Tibial artery (tissue), 4 donors: ENCODE measurements around the gene CNIH2.

Experiments used
- DNase-seq, 2 donors: peaks; one replicate each; pipeline ENCODE4 v3.0.0-alpha.2; 2019
- H3K27ac ChIP-seq, 2 donors: fragments of 200-600 bp; sonication (generic) in 1 of 2; 1 replicate in 1 of 2; 2 replicates in 1 of 2; pipeline ENCODE4 v1.5.1; 2018 to 2019; ENCODE audit warnings: mild to moderate bottlenecking in 1 of 2
- H3K27me3 ChIP-seq, 2 donors: fragments of 200-600 bp; sonication (generic) in 1 of 2; one replicate each; pipeline versions ENCODE4 v1.5.1 to v1.6.0; 2016 to 2019
- H3K36me3 ChIP-seq, 3 donors: fragments of 200-600 bp; sonication (generic) in 2 of 3; one replicate each; pipeline ENCODE4 v1.5.1; 2016 to 2019; ENCODE audit warnings: mild to moderate bottlenecking in 2 of 3
- H3K4me1 ChIP-seq, 4 donors: fragments of 200-600 bp; sonication (generic) in 2 of 4; 1 replicate in 3 of 4; 2 replicates in 1 of 4; pipeline ENCODE4 v1.5.1; 2016 to 2019
- H3K4me3 ChIP-seq, 2 donors: fragments of 200-600 bp; sonication (generic) in 1 of 2; 1 replicate in 1 of 2; 2 replicates in 1 of 2; pipeline ENCODE4 v1.5.1; 2018 to 2019; ENCODE audit warnings: mild to moderate bottlenecking in 2 of 2
- H3K9me3 ChIP-seq, 3 donors: fragments of 200-600 bp; sonication (generic) in 1 of 3; one replicate each; pipeline ENCODE4 v1.5.1; 2016 to 2019
- CTCF ChIP-seq, 2 experiments: fragments of 200-600 bp in 1 of 2; fragments of 450-650 bp in 1 of 2; IDR thresholded peaks; one replicate each; pipeline ENCODE4 v1.5.1; 2017 to 2019; ENCODE audit warnings: antibody characterized with exemption in 2 of 2, mild to moderate bottlenecking in 1 of 2, moderate library complexity in 1 of 2
- intact Hi-C: fragments of 100-400 bp; cut with DNase I; formaldehyde crosslinking; loops from one replicate; pipeline ENCODE4 v1.15.0; 2023; ENCODE audit warnings: low total_unique reads

The CNIH2 gene

GRCh38 chr11:66287211-66287888 is 9.4 kb downstream of the CNIH2 start:
- Histone ChIP-seq H3K4me1 (peaks cover 3 to 44% (median 36%) of the 10 kb centered on the region in 4 donors), H3K4me3 (peak overlapping the region in 1 of 2 donors; percentile 83), H3K27ac (no peak overlapping the region), H3K27me3 (peaks cover 0 to 6% of the 10 kb centered on the region in 2 donors), H3K36me3 (peaks cover 0 to 17% (median 4%) of the 10 kb centered on the region in 3 donors), H3K9me3 (no peaks in the 10 kb centered on the region)
- no peak for TF ChIP-seq CTCF (IDR thresholded peaks at IDR 0.05)
- no peak for DNase-seq
- intact Hi-C loops = no loop called here

- Histone ChIP-seq H3K4me3 (peak overlapping the region; percentile 83 to 91), H3K27me3 (peaks cover 0 to 13% of the 10 kb centered on the region in 2 donors), H3K4me1 (peaks cover 0 to 38% (median 30%) of the 10 kb centered on the region in 4 donors), H3K27ac (peak overlapping the region; percentile 94 to 96), H3K36me3 (peaks cover 0 to 17% (median 4%) of the 10 kb centered on the region in 3 donors), H3K9me3 (no peaks in the 10 kb centered on the region)
- TF ChIP-seq CTCF (IDR thresholded peaks at IDR 0.05) = no peak
- intact Hi-C loops = no loop called here
- no peak for DNase-seq
Observed at GRCh38 chr11:66287889-66288670, 10.1 kb downstream of the CNIH2 start.

DNA sequence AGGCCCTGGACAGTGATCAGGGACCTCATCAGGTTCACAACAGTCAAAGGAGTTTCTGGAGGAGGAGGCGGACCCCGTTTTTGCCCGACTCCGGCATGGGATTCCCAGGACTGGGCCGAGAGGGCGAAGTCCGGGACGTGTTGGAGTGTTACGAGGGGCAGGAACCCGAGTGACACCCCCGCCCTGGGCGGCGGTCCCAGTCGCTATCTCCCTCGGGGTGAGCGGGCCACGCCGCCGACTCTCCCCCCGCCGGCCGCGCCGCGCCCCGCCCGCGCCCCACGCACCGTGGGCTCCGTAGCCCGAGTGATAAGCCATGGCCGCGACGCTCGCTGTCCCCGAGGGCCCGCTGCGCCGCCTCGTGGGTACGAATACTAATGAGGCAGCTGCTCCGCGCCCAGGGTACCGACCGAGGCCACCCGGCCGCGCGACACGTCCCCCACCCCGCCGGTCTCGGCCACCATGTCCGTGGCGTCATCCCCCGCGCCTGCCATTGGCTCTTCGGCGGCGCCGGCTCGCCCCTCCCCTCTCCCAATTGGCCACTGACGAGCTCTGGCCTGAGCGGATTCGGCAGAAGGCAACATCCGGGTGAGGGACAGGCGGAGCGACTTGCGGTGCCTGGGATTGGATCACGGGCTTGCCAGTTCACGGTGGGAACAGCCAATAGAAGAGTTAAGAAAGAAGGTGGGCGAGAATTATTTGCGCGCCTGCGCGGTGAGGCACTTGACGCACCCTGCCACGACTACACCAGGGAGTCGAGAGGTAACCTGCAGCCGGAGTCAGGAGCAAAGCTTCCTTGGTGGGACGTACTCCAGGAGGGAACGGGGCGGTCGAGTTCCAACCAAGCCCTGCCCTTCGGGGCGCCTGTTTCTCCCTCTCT is 10.9 kb downstream of the CNIH2 start, which contains the start of gene YIF1A:
Gene YIF1A, minus strand, starts transcription at position 473 of the 877 bp plus-strand sequence. Its CDS starts 158 bp downstream, at position 315.
- TF ChIP-seq CTCF (IDR thresholded peaks at IDR 0.05) = no peak
- Histone ChIP-seq H3K27me3 (peaks cover 0 to 22% of the 10 kb centered on the region in 2 donors), H3K27ac (peak within 1 kb of the TSS; percentile 94 to 96), H3K4me1 (peaks cover 0 to 36% (median 30%) of the 10 kb centered on the region in 4 donors), H3K36me3 (peaks cover 0 to 17% (median 0%) of the 10 kb centered on the region in 3 donors), H3K4me3 (peak within 1 kb of the TSS; percentile 83 to 91), H3K9me3 (no peaks in the 10 kb centered on the region)
- intact Hi-C loops = no loop called here
- peak; percentile 99 for DNase-seq

DNA sequence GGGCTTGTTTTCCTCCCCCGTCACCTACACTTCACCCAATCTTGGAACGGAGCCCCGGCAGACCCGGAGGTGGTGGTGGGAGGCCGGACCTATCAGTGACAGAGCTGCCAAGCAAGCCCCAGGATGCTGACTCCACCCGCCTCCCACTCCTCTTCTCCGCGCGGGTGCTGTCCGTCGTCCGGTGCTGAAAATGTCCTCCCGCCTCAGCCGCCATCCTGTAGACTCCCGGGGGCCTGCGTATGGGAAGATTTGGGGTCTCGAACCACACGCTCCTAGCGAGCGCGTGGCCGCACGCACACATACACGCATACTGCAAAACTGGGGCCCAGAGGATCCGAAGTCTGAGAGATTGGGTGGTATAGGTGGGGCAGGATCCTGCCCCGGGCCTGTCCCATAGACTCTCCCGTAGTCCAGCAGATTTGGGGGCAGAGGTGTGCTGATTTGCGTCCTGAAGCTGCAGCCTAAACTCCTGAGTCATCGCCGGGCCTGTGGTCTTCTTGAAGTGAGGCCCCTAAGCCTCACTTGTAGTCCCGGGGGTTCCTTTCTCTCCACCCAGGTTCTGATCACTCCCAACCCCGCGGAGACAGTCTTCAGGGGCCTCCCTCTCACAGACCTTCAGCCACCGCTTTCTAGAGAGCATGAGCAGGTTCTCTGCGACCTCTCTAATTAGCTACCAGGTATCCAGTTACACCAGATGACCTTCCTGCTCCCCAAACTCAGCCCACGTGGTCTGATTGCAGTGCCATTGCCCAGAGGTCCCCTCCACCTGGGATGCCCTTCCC is 11.8 kb downstream of the CNIH2 start:
- no peak for TF ChIP-seq CTCF (IDR thresholded peaks at IDR 0.05)
- H3K27me3 ChIP-seq = peaks cover 0 to 30% of the 10 kb centered on the region in 2 donors
- H3K36me3 ChIP-seq = peaks cover 0 to 10% (median 0%) of the 10 kb centered on the region in 3 donors
- intact Hi-C loops = no loop called here
- H3K27ac ChIP-seq = peak overlapping the region; percentile 94 to 96
- no peaks in the 10 kb centered on the region for H3K9me3 ChIP-seq
- peak overlapping the region; percentile 83 to 91 for H3K4me3 ChIP-seq
- peak; percentile 54 to 84 for DNase-seq
- H3K4me1 ChIP-seq = peaks cover 0 to 36% (median 30%) of the 10 kb centered on the region in 4 donors

- H3K4me1 ChIP-seq = peaks cover 0 to 36% (median 30%) of the 10 kb centered on the region in 4 donors
- intact Hi-C loops = no loop called here
- peaks cover 0 to 35% of the 10 kb centered on the region in 2 donors for H3K27me3 ChIP-seq
- no peaks in the 10 kb centered on the region for H3K9me3 ChIP-seq
- no peak overlapping the region for H3K27ac ChIP-seq
- H3K36me3 ChIP-seq = peaks cover 0 to 5% (median 0%) of the 10 kb centered on the region in 3 donors
- TF ChIP-seq CTCF (IDR thresholded peaks at IDR 0.05) = no peak
- no peak overlapping the region for H3K4me3 ChIP-seq
- no peak for DNase-seq
Observed at GRCh38 chr11:66290330-66290621, 12.3 kb downstream of the CNIH2 start.
